Fibroblast of pulmonary artery (primary cell): ENCODE data around the gene NOX4.

Experiments
- DNase-seq: peaks from one replicate; pipeline ENCODE4 v3.0.0-alpha.2; 2010; ENCODE audit warnings: low read depth
- H3K4me3 ChIP-seq: replicated peaks from 2 replicates; pipeline ENCODE4 v1.5.1; 2011; ENCODE audit warnings: low read depth, mild to moderate bottlenecking, control low read depth, low read length, moderate library complexity
- TF ChIP-seq, protein P1 (sequence below): IDR thresholded peaks from 2 replicates; pipeline ENCODE4 v1.5.1; 2011; ENCODE audit warnings: mild to moderate bottlenecking, control low read depth, low read length, inconsistent platforms; ENCODE audit errors: missing control alignments

The NOX4 gene

DNA sequence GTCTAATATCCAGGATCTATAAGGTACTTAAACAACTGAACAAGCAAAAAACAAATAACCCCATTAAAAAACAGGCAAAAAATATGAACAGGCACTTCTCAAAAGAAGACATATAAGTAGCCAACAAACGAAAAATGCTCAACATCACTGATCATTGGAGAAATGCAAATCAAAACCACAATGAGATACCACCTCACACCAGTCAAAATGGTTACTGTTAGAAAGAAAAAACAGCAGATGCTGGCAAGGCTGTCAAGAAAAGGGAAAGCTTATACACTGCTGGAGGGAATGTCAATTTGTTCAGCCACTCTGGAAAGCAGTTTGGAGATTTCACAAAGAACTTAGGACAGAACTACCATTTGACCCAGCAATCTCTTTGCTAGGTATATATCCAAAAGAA is 30.6 kb upstream of the NOX4 start:
- no peak overlapping the region for H3K4me3 ChIP-seq
- no peak for DNase-seq
- TF ChIP-seq, protein P1, sequence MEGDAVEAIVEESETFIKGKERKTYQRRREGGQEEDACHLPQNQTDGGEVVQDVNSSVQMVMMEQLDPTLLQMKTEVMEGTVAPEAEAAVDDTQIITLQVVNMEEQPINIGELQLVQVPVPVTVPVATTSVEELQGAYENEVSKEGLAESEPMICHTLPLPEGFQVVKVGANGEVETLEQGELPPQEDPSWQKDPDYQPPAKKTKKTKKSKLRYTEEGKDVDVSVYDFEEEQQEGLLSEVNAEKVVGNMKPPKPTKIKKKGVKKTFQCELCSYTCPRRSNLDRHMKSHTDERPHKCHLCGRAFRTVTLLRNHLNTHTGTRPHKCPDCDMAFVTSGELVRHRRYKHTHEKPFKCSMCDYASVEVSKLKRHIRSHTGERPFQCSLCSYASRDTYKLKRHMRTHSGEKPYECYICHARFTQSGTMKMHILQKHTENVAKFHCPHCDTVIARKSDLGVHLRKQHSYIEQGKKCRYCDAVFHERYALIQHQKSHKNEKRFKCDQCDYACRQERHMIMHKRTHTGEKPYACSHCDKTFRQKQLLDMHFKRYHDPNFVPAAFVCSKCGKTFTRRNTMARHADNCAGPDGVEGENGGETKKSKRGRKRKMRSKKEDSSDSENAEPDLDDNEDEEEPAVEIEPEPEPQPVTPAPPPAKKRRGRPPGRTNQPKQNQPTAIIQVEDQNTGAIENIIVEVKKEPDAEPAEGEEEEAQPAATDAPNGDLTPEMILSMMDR = no peak

DNA sequence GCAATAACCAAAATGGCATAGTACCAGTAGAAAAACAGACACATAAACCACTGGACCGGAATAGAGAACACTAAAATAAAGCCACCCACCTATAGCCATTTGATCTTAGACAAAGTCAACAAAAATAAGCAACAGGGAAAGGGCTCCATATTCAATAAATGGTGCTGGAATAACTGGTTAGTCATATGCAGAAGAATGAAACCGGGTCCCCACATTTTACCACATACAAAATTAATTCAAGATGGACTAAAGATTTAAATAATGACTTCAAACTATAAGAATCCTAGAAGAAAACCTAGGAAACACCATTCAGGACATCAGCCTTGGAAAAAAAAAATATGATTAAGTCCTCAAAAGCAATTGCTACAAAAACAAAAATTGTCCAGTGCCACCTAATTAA is 30.1 kb upstream of the NOX4 start:
- TF ChIP-seq, protein P1 = no peak
- DNase-seq = no peak
- H3K4me3 ChIP-seq = no peak overlapping the region

DNA sequence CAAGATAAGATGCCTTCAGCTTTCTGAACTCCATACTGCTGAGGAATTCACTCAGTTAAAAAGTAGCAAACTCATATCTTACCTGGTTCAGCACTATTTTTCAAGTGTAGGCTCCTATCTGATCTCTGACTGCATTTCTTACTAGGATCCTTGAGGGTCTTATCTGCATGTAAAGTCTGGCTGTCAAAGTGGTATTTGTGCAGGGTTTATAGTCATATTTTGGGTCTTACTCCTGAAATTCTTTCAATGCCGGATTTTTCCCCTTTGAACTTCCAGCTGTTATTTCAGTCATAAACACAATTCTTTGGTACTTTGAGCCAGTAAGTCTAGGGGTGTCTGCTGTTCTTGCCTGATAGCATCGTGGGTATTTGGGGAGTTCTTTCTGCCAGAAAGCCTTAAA is 25.3 kb upstream of the NOX4 start:
- no peak overlapping the region for H3K4me3 ChIP-seq
- no peak for DNase-seq
- TF ChIP-seq, protein P1 = no peak

DNA sequence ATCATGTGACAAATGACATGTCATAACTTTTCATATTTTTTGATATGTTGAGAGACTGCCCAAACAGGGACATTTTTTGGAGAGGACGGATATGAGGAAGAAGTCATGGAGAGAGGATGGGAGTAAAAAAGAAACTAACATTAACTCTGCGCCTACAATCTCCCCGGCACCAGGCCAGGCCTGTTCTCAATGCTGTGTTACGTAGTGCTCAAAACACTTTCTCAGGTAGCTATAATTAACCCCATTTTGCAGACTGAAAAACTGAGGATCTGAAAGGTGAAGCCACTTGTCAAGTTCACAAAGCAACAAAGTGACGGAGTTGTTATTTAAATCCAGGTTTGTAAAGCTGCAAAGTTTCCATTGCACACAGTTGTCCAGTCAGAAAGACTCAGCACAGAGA is 17.4 kb upstream of the NOX4 start:
- H3K4me3 ChIP-seq = no peak overlapping the region
- no peak for DNase-seq
- TF ChIP-seq, protein P1 = no peak

DNA sequence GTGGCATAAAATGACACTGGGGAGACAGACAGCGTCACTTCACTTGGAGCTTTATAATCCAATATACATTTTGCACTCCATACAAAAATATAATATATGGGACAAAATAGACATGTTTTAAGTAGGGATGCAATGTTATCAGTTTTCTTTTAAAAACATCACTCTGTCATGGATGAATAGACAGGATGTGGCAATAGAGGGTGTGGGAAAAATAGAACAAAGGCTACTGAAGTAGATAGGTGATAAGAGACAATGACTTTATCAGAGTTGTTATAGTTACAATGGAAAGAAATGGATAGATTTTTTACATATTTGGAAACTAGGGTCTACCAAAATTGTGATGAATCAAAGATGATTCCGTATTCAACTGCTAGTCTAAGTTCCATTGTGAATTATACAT is 13.1 kb upstream of the NOX4 start:
- no peak overlapping the region for H3K4me3 ChIP-seq
- DNase-seq = no peak
- TF ChIP-seq, protein P1 = no peak

DNA sequence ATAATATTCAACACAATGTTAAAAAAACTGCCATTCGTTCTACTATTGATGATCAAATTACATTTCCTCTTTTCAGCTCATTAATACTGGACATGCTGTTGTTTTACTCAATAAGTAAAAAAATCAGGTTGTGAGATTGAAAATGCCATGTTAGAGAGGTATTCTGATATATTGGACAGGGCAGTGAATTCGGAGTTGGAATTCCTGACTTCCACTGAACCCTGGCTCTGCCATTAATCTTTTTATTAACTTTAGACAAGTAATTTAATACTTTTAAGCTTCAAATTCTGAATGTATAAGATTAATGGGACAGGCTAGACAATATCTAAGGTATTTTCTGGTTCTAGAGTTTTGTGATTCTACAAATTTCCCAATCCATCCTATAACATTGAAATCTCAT is 12.2 kb upstream of the NOX4 start:
- no peak overlapping the region for H3K4me3 ChIP-seq
- DNase-seq = no peak
- TF ChIP-seq, protein P1 = no peak

DNA sequence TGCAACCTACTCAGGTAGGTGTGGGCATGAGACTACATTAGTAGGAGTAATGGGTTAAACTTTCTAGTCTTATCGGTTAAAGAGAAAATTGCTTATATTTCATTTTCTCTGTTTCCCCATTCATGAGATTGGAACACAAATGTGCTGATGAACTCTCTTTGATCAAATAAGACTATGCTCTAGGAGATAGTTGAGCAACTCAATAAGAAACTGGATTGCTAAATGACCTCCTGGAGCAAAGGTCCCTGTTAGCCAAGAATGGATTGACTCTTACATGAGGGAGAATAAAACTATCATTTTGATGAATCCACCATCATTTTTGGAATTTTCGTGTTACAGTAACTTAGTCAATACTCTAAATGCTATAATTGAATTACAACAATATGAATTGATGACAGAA is 11.1 kb upstream of the NOX4 start:
- DNase-seq = no peak
- H3K4me3 ChIP-seq = no peak overlapping the region
- TF ChIP-seq, protein P1 = no peak
